ENCODE results near the gene ZNF724.
"Not testable (repeated sequence)": the region's sequence is repeated elsewhere in the genome, so short reads cannot be mapped to it uniquely, and the experiment has no call there.

ZNF724 gene

DNA sequence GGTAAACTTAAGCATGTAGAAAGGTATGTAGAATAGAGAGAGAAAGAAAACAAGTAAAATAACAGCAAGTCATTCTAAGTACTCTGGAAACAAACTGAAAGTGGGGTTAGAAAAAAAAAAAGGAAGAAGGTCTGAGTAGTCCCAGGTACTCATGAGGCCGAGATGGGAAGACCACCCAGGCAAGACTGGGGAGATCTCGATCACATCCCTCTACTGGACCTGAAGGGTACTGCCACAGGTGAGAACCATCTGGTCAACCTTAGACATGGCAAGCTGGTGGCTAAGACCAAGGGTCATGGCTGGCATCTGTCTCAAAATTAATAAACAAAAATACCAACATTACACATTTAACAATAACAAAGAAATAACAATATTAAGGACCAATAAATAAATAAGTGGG, 36.3 kb upstream of the ZNF724 start:
- Histone ChIP-seq H3K4me3 (replicated peaks; ENCODE audit: insufficient read depth, low read length) (no peak overlapping the region), H3K27me3 (ENCODE audit: insufficient read depth, poor library complexity, severe bottlenecking) (no peaks in the 10 kb centered on the region), H3K27ac (replicated peaks) (no peak overlapping the region)
- TF ChIP-seq SPI1 (IDR thresholded peaks at IDR 0.05; ENCODE audit: borderline replicate concordance, low read depth), result no peak
- TF ChIP-seq, protein P1, sequence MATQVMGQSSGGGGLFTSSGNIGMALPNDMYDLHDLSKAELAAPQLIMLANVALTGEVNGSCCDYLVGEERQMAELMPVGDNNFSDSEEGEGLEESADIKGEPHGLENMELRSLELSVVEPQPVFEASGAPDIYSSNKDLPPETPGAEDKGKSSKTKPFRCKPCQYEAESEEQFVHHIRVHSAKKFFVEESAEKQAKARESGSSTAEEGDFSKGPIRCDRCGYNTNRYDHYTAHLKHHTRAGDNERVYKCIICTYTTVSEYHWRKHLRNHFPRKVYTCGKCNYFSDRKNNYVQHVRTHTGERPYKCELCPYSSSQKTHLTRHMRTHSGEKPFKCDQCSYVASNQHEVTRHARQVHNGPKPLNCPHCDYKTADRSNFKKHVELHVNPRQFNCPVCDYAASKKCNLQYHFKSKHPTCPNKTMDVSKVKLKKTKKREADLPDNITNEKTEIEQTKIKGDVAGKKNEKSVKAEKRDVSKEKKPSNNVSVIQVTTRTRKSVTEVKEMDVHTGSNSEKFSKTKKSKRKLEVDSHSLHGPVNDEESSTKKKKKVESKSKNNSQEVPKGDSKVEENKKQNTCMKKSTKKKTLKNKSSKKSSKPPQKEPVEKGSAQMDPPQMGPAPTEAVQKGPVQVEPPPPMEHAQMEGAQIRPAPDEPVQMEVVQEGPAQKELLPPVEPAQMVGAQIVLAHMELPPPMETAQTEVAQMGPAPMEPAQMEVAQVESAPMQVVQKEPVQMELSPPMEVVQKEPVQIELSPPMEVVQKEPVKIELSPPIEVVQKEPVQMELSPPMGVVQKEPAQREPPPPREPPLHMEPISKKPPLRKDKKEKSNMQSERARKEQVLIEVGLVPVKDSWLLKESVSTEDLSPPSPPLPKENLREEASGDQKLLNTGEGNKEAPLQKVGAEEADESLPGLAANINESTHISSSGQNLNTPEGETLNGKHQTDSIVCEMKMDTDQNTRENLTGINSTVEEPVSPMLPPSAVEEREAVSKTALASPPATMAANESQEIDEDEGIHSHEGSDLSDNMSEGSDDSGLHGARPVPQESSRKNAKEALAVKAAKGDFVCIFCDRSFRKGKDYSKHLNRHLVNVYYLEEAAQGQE (IDR thresholded peaks at IDR 0.05; ENCODE audit: insufficient replicate concordance, low read depth), result no peak
- TF ChIP-seq GABPA (IDR thresholded peaks at IDR 0.05; ENCODE audit: low read depth), result no peak
- TF ChIP-seq, protein P2, sequence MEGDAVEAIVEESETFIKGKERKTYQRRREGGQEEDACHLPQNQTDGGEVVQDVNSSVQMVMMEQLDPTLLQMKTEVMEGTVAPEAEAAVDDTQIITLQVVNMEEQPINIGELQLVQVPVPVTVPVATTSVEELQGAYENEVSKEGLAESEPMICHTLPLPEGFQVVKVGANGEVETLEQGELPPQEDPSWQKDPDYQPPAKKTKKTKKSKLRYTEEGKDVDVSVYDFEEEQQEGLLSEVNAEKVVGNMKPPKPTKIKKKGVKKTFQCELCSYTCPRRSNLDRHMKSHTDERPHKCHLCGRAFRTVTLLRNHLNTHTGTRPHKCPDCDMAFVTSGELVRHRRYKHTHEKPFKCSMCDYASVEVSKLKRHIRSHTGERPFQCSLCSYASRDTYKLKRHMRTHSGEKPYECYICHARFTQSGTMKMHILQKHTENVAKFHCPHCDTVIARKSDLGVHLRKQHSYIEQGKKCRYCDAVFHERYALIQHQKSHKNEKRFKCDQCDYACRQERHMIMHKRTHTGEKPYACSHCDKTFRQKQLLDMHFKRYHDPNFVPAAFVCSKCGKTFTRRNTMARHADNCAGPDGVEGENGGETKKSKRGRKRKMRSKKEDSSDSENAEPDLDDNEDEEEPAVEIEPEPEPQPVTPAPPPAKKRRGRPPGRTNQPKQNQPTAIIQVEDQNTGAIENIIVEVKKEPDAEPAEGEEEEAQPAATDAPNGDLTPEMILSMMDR (IDR thresholded peaks at IDR 0.05; ENCODE audit: insufficient read depth, low read length), result no peak
- TF ChIP-seq POLR2AphosphoS5 (IDR thresholded peaks at IDR 0.05; ENCODE audit: low read depth), result no peak
- no peak for DNase-seq (ENCODE audit: low read depth in 1 of 2, low spot score in 1 of 2)

DNA sequence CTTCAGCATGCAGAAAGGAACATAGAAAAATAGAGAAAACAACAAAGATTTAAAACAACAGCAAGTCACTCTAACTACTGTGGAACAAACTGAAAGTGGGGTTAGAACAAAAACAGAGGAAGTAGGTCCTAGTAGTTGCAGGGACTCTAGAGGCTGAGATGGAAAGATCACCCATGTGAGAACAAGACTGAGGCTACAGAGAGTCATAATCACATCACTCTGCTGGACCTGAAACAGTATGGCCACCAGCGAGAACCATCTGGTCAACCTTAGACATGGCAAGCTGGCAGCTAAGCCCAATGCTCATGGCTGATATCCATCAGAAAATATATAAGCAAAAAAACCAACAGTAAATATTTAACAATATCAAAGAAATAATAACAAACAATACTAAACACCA, 35.8 kb upstream of the ZNF724 start:
- Histone ChIP-seq H3K27ac (replicated peaks) (no peak overlapping the region), H3K4me3 (replicated peaks; ENCODE audit: insufficient read depth, low read length) (no peak overlapping the region), H3K27me3 (ENCODE audit: insufficient read depth, poor library complexity, severe bottlenecking) (no peaks in the 10 kb centered on the region)
- TF ChIP-seq GABPA (IDR thresholded peaks at IDR 0.05; ENCODE audit: low read depth) (no peak), SPI1 (IDR thresholded peaks at IDR 0.05; ENCODE audit: borderline replicate concordance, low read depth) (no peak), POLR2AphosphoS5 (IDR thresholded peaks at IDR 0.05; ENCODE audit: low read depth) (no peak)
- TF ChIP-seq, protein P1 (IDR thresholded peaks at IDR 0.05; ENCODE audit: insufficient replicate concordance, low read depth), result no peak
- TF ChIP-seq, protein P2 (IDR thresholded peaks at IDR 0.05; ENCODE audit: insufficient read depth, low read length), result no peak
- DNase-seq (ENCODE audit: low read depth in 1 of 2, low spot score in 1 of 2), result no peak

DNA sequence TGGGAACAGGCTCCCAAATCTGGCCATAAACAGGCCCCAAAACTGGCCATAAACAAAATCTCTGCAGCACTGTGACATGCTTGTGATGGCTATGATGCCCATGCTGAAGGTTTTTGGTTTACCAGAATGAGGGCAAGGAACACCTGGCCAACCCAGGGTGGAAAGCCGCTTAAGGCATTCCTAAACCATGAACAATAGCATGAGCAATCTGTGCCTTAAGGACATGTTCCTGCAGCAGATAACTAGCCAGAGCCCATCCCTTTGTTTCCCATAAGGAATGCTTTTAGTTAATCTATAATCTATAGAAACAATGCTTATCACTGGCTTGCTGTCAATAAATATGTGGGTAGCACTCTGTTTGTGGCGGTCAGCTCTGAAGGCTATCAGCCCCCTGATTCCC, 35.1 kb upstream of the ZNF724 start:
- H3K27ac ChIP-seq (replicated peaks); H3K4me3 ChIP-seq (replicated peaks; ENCODE audit: insufficient read depth, low read length); DNase-seq (ENCODE audit: low read depth in 1 of 2, low spot score in 1 of 2); H3K27me3 ChIP-seq (ENCODE audit: insufficient read depth, poor library complexity, severe bottlenecking): not testable (repeated sequence)

DNA sequence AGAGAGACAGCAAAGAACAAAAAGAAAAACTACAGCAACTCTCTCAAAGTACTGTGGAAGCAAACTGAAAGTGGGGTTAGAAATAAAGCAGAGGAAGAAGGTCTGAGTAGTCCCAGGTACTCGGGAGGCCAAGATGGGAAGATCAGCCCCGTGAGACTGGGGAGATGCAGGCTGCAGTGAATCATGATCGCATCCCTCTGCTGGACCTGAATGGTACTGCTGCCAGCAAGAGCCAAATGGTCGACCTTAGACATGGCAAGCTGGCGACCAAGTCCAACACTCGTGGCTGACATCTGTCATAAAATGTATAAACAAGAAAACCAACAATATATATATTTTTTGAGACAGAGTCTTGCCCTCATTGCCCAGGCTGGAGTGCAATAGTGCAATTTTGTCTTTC, 33.7 kb upstream of the ZNF724 start:
- peak in 1 of 2 experiments; percentile 50 for DNase-seq (ENCODE audit: low read depth in 1 of 2, low spot score in 1 of 2)
- Histone ChIP-seq H3K27me3 (ENCODE audit: insufficient read depth, poor library complexity, severe bottlenecking) (no peaks in the 10 kb centered on the region), H3K4me3 (replicated peaks; ENCODE audit: insufficient read depth, low read length) (no peak overlapping the region), H3K27ac (replicated peaks) (no peak overlapping the region)
- TF ChIP-seq, protein P2 (IDR thresholded peaks at IDR 0.05; ENCODE audit: insufficient read depth, low read length), result peak; percentile 48
- no peak for TF ChIP-seq POLR2AphosphoS5 (IDR thresholded peaks at IDR 0.05; ENCODE audit: low read depth)
